ENCODE measurements around the gene TIAM1.

Gene TIAM1

GRCh38 chr21:31284797-31285397 is 59.2 kb downstream of the TIAM1 start:
- Histone ChIP-seq H3K9me3 (ENCODE audit: insufficient read depth, low read length, severe bottlenecking) (no peaks in the 10 kb centered on the region), H3K79me2 (ENCODE audit: insufficient read depth, low read length) (no peaks in the 10 kb centered on the region), H3K9ac (ENCODE audit: low read depth, low read length) (no peak overlapping the region), H3K36me3 (ENCODE audit: insufficient read depth, low read length) (no peaks in the 10 kb centered on the region), H3K27ac (ENCODE audit: low read length) (no peak overlapping the region), H3K4me3 (ENCODE audit: low read depth in 1 of 2, low read length in 2 of 2) (no peak overlapping the region), H3K4me1 (ENCODE audit: insufficient read depth, low read length) (no peaks in the 10 kb centered on the region), H2AFZ (ENCODE audit: low read depth, low read length) (no peak overlapping the region), H3K4me2 (ENCODE audit: insufficient read depth, low read length) (no peak overlapping the region), H4K20me1 (ENCODE audit: insufficient read depth, low read length) (no peaks in the 10 kb centered on the region), H3K27me3 (ENCODE audit: insufficient read depth, low read length, poor library complexity) (no peaks in the 10 kb centered on the region)
- DNase-seq (peak; percentile 10), ATAC-seq (ENCODE audit: insufficient read depth, low read depth) (no peak)
- TF ChIP-seq EZH2 (IDR thresholded peaks at IDR 0.05; ENCODE audit: borderline replicate concordance, low read depth, low read length, severe bottlenecking) (no peak), CTCF (IDR thresholded peaks at IDR 0.05; ENCODE audit: borderline replicate concordance, extremely low read depth, low read length, poor library complexity, severe bottlenecking) (no peak)

- Histone ChIP-seq H3K36me3 (ENCODE audit: insufficient read depth, low read length) (no peaks in the 10 kb centered on the region), H3K9ac (ENCODE audit: low read depth, low read length) (no peak overlapping the region), H3K4me1 (ENCODE audit: insufficient read depth, low read length) (no peaks in the 10 kb centered on the region), H3K79me2 (ENCODE audit: insufficient read depth, low read length) (no peaks in the 10 kb centered on the region), H3K4me2 (ENCODE audit: insufficient read depth, low read length) (no peak overlapping the region), H3K27me3 (ENCODE audit: insufficient read depth, low read length, poor library complexity) (no peaks in the 10 kb centered on the region), H3K9me3 (ENCODE audit: insufficient read depth, low read length, severe bottlenecking) (no peaks in the 10 kb centered on the region), H4K20me1 (ENCODE audit: insufficient read depth, low read length) (no peaks in the 10 kb centered on the region), H3K27ac (ENCODE audit: low read length) (no peak overlapping the region), H2AFZ (ENCODE audit: low read depth, low read length) (no peak overlapping the region), H3K4me3 (ENCODE audit: low read depth in 1 of 2, low read length in 2 of 2) (no peak overlapping the region)
- TF ChIP-seq EZH2 (IDR thresholded peaks at IDR 0.05; ENCODE audit: borderline replicate concordance, low read depth, low read length, severe bottlenecking) (no peak), CTCF (IDR thresholded peaks at IDR 0.05; ENCODE audit: borderline replicate concordance, extremely low read depth, low read length, poor library complexity, severe bottlenecking) (no peak)
- DNase-seq: no peak
- 0 out of 3 replicates have a peak, but pooled peaks have one; percentile 33 for ATAC-seq (ENCODE audit: insufficient read depth, low read depth)
These were observed 61.0 kb downstream of the TIAM1 start for GRCh38 chr21:31283025-31283424.

GRCh38 chr21:31282095-31282709 is 61.9 kb downstream of the TIAM1 start:
- no peak for DNase-seq
- no peak for ATAC-seq (ENCODE audit: insufficient read depth, low read depth)
- H3K79me2 ChIP-seq (ENCODE audit: insufficient read depth, low read length): no peaks in the 10 kb centered on the region
- no peaks in the 10 kb centered on the region for H3K36me3 ChIP-seq (ENCODE audit: insufficient read depth, low read length)
- H2AFZ ChIP-seq (ENCODE audit: low read depth, low read length): no peak overlapping the region
- no peaks in the 10 kb centered on the region for H3K4me1 ChIP-seq (ENCODE audit: insufficient read depth, low read length)
- H3K4me3 ChIP-seq (ENCODE audit: low read depth in 1 of 2, low read length in 2 of 2): no peak overlapping the region
- no peaks in the 10 kb centered on the region for H3K27me3 ChIP-seq (ENCODE audit: insufficient read depth, low read length, poor library complexity)
- no peak overlapping the region for H3K4me2 ChIP-seq (ENCODE audit: insufficient read depth, low read length)
- TF ChIP-seq CTCF (IDR thresholded peaks at IDR 0.05; ENCODE audit: borderline replicate concordance, extremely low read depth, low read length, poor library complexity, severe bottlenecking): no peak
- TF ChIP-seq EZH2 (IDR thresholded peaks at IDR 0.05; ENCODE audit: borderline replicate concordance, low read depth, low read length, severe bottlenecking): no peak
- no peak overlapping the region for H3K27ac ChIP-seq (ENCODE audit: low read length)
- H3K9me3 ChIP-seq (ENCODE audit: insufficient read depth, low read length, severe bottlenecking): no peaks in the 10 kb centered on the region
- H3K9ac ChIP-seq (ENCODE audit: low read depth, low read length): no peak overlapping the region
- H4K20me1 ChIP-seq (ENCODE audit: insufficient read depth, low read length): no peaks in the 10 kb centered on the region

Data from DND-41 (cell line).